Trophoblast cell (in vitro differentiated cells and primary cell): ENCODE results near the gene AGPS.
"Not testable (repeated sequence)": the region's sequence is repeated elsewhere in the genome, so short reads cannot be mapped to it uniquely, and the experiment has no call there.

Experiments
- DNase-seq, 2 donors: peaks; one replicate each; pipeline ENCODE4 v3.0.0-alpha.2; 2016
- H2AFZ ChIP-seq: 2 replicates; pipeline ENCODE4 v1.6.1; 2013; ENCODE audit warnings: low read length, moderate library complexity, mild to moderate bottlenecking; ENCODE audit not compliant: insufficient read depth, poor library complexity
- H2AK5ac ChIP-seq: 2 replicates; pipeline ENCODE4 v1.6.1; 2013; ENCODE audit warnings: mild to moderate bottlenecking, low read length
- H2BK120ac ChIP-seq: 2 replicates; pipeline ENCODE4 v1.6.1; 2013; ENCODE audit warnings: low read length, mild to moderate bottlenecking, moderate library complexity; ENCODE audit not compliant: insufficient read depth, poor library complexity
- H2BK12ac ChIP-seq: 2 replicates; pipeline ENCODE4 v1.6.1; 2013; ENCODE audit warnings: mild to moderate bottlenecking, low read length, moderate library complexity
- H2BK5ac ChIP-seq: 2 replicates; pipeline ENCODE4 v1.6.1; 2013; ENCODE audit warnings: low read length, low read depth, moderate library complexity, mild to moderate bottlenecking; ENCODE audit not compliant: poor library complexity
- H3K14ac ChIP-seq: 2 replicates; pipeline ENCODE4 v1.6.1; 2013; ENCODE audit warnings: mild to moderate bottlenecking, low read length
- H3K18ac ChIP-seq: 2 replicates; pipeline ENCODE4 v1.6.1; 2013; ENCODE audit warnings: mild to moderate bottlenecking, low read length
- H3K23ac ChIP-seq: 2 replicates; pipeline ENCODE4 v1.6.1; 2013; ENCODE audit warnings: low read length
- H3K27ac ChIP-seq: 2 replicates; pipeline ENCODE4 v1.5.1; 2013; ENCODE audit warnings: low read depth, mild to moderate bottlenecking, inconsistent platforms, low read length, moderate library complexity
- H3K27me3 ChIP-seq: 2 replicates; pipeline ENCODE4 v1.6.1; 2013; ENCODE audit warnings: inconsistent platforms, mild to moderate bottlenecking, low read length, moderate library complexity; ENCODE audit not compliant: insufficient read depth
- H3K36me3 ChIP-seq, 2 experiments: 1 replicate in 1 of 2; 2 replicates in 1 of 2; pipeline ENCODE4 v1.6.1; 2013; ENCODE audit warnings: low read length in 2 of 2, mild to moderate bottlenecking in 2 of 2, moderate library complexity in 1 of 2; ENCODE audit not compliant: insufficient read depth in 2 of 2, control insufficient read depth in 1 of 2
- H3K4ac ChIP-seq: 2 replicates; pipeline ENCODE4 v1.6.1; 2013; ENCODE audit warnings: low read depth, mild to moderate bottlenecking, low read length, moderate library complexity
- H3K4me1 ChIP-seq, 2 experiments: 1 replicate in 1 of 2; 2 replicates in 1 of 2; pipeline ENCODE4 v1.6.1; 2013; ENCODE audit warnings: low read length in 2 of 2, mild to moderate bottlenecking in 2 of 2, moderate library complexity in 1 of 2; ENCODE audit not compliant: insufficient read depth in 2 of 2, control insufficient read depth in 1 of 2
- H3K4me2 ChIP-seq: 2 replicates; pipeline ENCODE4 v1.6.1; 2013; ENCODE audit warnings: inconsistent platforms, mild to moderate bottlenecking, low read length, moderate library complexity
- H3K4me3 ChIP-seq: 2 replicates; pipeline ENCODE4 v1.5.1; 2013; ENCODE audit warnings: mild to moderate bottlenecking, low read depth, low read length, inconsistent platforms
- H3K79me1 ChIP-seq: one replicate; pipeline ENCODE4 v1.6.1; 2013; ENCODE audit warnings: low read length
- H3K79me2 ChIP-seq: 2 replicates; pipeline ENCODE4 v1.6.1; 2013; ENCODE audit warnings: low read length, mild to moderate bottlenecking; ENCODE audit not compliant: control insufficient read depth, insufficient read depth, poor library complexity
- H3K9ac ChIP-seq: 2 replicates; pipeline ENCODE4 v1.6.1; 2013; ENCODE audit warnings: mild to moderate bottlenecking, low read length
- H3K9me3 ChIP-seq: 2 replicates; pipeline ENCODE4 v1.6.1; 2013; ENCODE audit warnings: low read depth, mild to moderate bottlenecking, control low read depth, inconsistent platforms, low read length; ENCODE audit not compliant: insufficient read depth
- H4K12ac ChIP-seq: 2 replicates; pipeline ENCODE4 v1.6.1; 2013; ENCODE audit warnings: low read depth, mild to moderate bottlenecking, low read length, moderate library complexity
- H4K8ac ChIP-seq: 2 replicates; pipeline ENCODE4 v1.6.1; 2013; ENCODE audit warnings: low read depth, mild to moderate bottlenecking, low read length, moderate library complexity
- H4K91ac ChIP-seq: one replicate; pipeline ENCODE4 v1.6.1; 2013; ENCODE audit warnings: low read depth, mild to moderate bottlenecking, low read length, moderate library complexity
- WGBS: extraction: QIAGEN DNeasy Blood & Tissue Kit; methylation state at CpG from one replicate; pipeline ENCODE4 v1.1.7; 2013; ENCODE audit warnings: missing lambda C conversion rate; ENCODE audit not compliant: insufficient read length, insufficient coverage; ENCODE audit errors: extremely low coverage; 5-methylcytosine and 5-hydroxymethylcytosine counted together

Gene AGPS

GRCh38 chr2:177347570-177347969 lies 45.0 kb upstream of the AGPS start:
- DNase-seq, result no peak
- no peak overlapping the region for H2BK12ac ChIP-seq
- H2BK120ac ChIP-seq, result no peak overlapping the region
- no peak overlapping the region for H3K18ac ChIP-seq
- no peaks in the 10 kb centered on the region for H3K79me1 ChIP-seq
- no peak overlapping the region for H2AK5ac ChIP-seq
- no peak overlapping the region for H3K27ac ChIP-seq
- no peaks in the 10 kb centered on the region for H3K27me3 ChIP-seq
- H3K79me2 ChIP-seq, result no peaks in the 10 kb centered on the region
- no peak overlapping the region for H2AFZ ChIP-seq
- H3K4ac ChIP-seq, result no peak overlapping the region
- peaks cover 5% of the 10 kb centered on the region for H3K9me3 ChIP-seq
- H4K8ac ChIP-seq, result no peak overlapping the region
- H3K4me1 ChIP-seq, result peaks cover 0 to 4% of the 10 kb centered on the region in 2 experiments
- WGBS, result no CpG with 5 or more reads among the region's 2 CpGs
- no peak overlapping the region for H3K23ac ChIP-seq
- no peak overlapping the region for H3K4me2 ChIP-seq
- no peak overlapping the region for H3K9ac ChIP-seq
- no peak overlapping the region for H2BK5ac ChIP-seq
- no peaks in the 10 kb centered on the region for H3K36me3 ChIP-seq
- H4K12ac ChIP-seq, result no peak overlapping the region
- no peak overlapping the region for H3K14ac ChIP-seq
- H3K4me3 ChIP-seq, result no peak overlapping the region
- H4K91ac ChIP-seq, result no peak overlapping the region

GRCh38 chr2:177348118-177348654 lies 44.4 kb upstream of the AGPS start:
- Histone ChIP-seq H3K79me2 (no peaks in the 10 kb centered on the region), H3K14ac (no peak overlapping the region), H3K18ac (no peak overlapping the region), H2AFZ (no peak overlapping the region), H4K91ac (no peak overlapping the region), H2BK5ac (no peak overlapping the region), H3K4me3 (no peak overlapping the region), H3K23ac (no peak overlapping the region), H3K27ac (no peak overlapping the region), H3K9ac (no peak overlapping the region), H3K4me1 (peaks cover 0 to 2% of the 10 kb centered on the region in 2 experiments), H3K4me2 (no peak overlapping the region), H2AK5ac (no peak overlapping the region), H3K9me3 (peaks cover 5% of the 10 kb centered on the region), H3K4ac (no peak overlapping the region), H4K8ac (no peak overlapping the region), H3K27me3 (no peaks in the 10 kb centered on the region), H4K12ac (no peak overlapping the region), H3K36me3 (no peaks in the 10 kb centered on the region), H2BK120ac (no peak overlapping the region), H2BK12ac (no peak overlapping the region), H3K79me1 (no peaks in the 10 kb centered on the region)
- no peak for DNase-seq
- WGBS, result no CpG with 5 or more reads among the region's 7 CpGs

DNA sequence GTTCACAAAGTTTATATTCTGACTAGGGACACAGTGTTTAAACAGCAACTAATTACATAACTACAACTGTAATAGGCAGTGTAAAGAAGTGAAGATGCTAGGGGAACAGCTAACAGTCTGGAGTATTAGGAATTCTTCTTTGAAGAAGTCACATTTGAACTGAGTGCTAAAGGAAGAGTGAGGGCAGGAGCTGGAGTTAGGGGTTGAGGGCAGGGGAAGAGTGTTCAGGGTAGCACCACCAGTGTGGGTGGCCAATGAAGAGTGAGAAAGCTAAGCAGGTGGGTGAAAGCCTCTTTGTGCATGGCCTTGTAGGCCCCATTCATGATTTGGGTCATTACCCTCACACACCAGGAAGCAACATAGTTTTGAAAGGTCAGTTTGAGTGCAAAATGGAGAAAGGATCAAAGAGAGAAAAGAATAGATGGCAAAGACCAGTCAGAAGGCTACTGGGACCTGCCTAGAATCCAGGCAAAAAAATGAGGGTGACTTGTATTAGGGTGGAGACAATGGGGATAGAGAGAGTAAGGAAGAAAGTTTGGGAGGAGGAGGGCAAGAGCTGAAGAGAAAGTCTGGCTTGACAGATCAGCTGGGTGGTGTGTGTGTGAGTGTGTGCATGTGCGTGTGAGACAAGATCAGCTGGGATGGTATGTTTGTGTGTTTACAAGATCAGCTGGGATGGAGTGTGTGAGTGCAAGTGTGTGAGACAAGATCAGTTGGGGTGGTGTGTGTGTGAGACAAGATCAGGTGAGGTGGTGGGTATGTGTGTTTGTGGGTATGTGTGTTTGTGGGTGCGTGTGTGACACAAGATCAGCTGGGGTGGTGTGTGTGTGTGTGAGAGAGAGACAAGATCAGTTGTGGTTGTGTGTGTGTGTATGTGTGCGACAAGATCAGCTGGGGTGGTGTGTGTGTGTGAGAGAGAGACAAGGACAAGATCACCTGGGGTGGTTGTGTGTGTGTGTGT lies 43.6 kb upstream of the AGPS start:
- H3K4me1 ChIP-seq, result no peaks in the 10 kb centered on the region
- WGBS, result no CpG with 5 or more reads among the region's 3 CpGs
- no peak overlapping the region for H3K18ac ChIP-seq
- no peak for DNase-seq
- H2BK5ac ChIP-seq, result no peak overlapping the region
- no peak overlapping the region for H3K4me3 ChIP-seq
- H4K91ac ChIP-seq, result no peak overlapping the region
- H2AK5ac ChIP-seq, result no peak overlapping the region
- H3K4me2 ChIP-seq, result no peak overlapping the region
- peak overlapping the region; percentile 31 for H3K23ac ChIP-seq
- H2AFZ ChIP-seq, result no peak overlapping the region
- H3K4ac ChIP-seq, result no peak overlapping the region
- no peak overlapping the region for H2BK12ac ChIP-seq
- H3K27ac ChIP-seq, result no peak overlapping the region
- no peak overlapping the region for H2BK120ac ChIP-seq
- H3K36me3 ChIP-seq, result no peaks in the 10 kb centered on the region
- H3K14ac ChIP-seq, result no peak overlapping the region
- H3K79me2 ChIP-seq, result no peaks in the 10 kb centered on the region
- H3K9ac ChIP-seq, result no peak overlapping the region
- peaks cover 5% of the 10 kb centered on the region for H3K9me3 ChIP-seq
- no peak overlapping the region for H4K8ac ChIP-seq
- H3K27me3 ChIP-seq, result no peaks in the 10 kb centered on the region
- H3K79me1 ChIP-seq, result no peaks in the 10 kb centered on the region
- no peak overlapping the region for H4K12ac ChIP-seq

DNA sequence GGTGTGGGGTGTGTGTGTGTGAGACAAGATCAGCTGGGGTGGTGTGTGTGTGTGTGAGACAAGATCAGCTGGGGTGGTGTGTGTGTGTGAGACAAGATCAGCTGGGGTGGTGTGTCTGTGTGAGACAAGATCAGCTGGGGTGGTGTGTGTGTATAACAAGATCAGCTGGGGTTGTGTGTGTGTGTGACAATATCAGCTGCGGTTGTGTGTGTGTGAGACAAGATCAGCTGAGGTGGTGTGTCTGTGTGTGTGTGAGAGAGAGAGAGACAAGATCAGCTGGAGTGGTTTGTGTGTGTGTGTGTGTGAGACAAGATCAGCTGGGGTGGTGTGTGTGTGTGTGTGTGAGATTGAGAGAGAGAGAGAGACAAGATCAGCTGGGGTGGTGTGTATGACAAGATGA lies 41.9 kb upstream of the AGPS start:
- WGBS, result no CpG with 5 or more reads among the region's 1 CpG

More for the DNA sequence above, 41.9 kb upstream of the AGPS start:
- not testable (repeated sequence) for H3K18ac ChIP-seq, H3K79me1 ChIP-seq, H4K12ac ChIP-seq, H2BK12ac ChIP-seq, H3K23ac ChIP-seq, H4K91ac ChIP-seq, H3K9ac ChIP-seq, H2BK5ac ChIP-seq, H3K4me3 ChIP-seq, H2AFZ ChIP-seq, H3K4ac ChIP-seq, H3K36me3 ChIP-seq, H3K27me3 ChIP-seq, H3K4me2 ChIP-seq, H3K79me2 ChIP-seq, H2BK120ac ChIP-seq, H4K8ac ChIP-seq, H3K4me1 ChIP-seq, DNase-seq, H2AK5ac ChIP-seq, H3K9me3 ChIP-seq, H3K14ac ChIP-seq, H3K27ac ChIP-seq
